SIG-M5 treated with dmso at 0.1 percent for 504 hours (cell line): Measurements from ENCODE around the gene HMCN2.
"Not testable (repeated sequence)": the region's sequence is repeated elsewhere in the genome, so short reads cannot be mapped to it uniquely, and the experiment has no call there.

Experiments used
- DNase-seq: peaks from one replicate; lab custom pipeline; 2025; ENCODE audit not compliant: unreplicated experiment; lab: John Stamatoyannopoulos, UW

The HMCN2 gene

GRCh38 chr9:130239741-130240241 is 25.8 kb upstream of the HMCN2 start:
- no peak for DNase-seq

GRCh38 chr9:130240410-130241197 is 25.0 kb upstream of the HMCN2 start:
- peak; percentile 72 for DNase-seq

- DNase-seq, result no peak
These were observed 24.4 kb upstream of the HMCN2 start for GRCh38 chr9:130241198-130241535.

- DNase-seq, result no peak
These were observed 23.1 kb upstream of the HMCN2 start for GRCh38 chr9:130242270-130243014.

GRCh38 chr9:130243015-130243881 is 22.3 kb upstream of the HMCN2 start:
- peak; percentile 40 for DNase-seq

- DNase-seq, result no peak
These were observed 21.7 kb upstream of the HMCN2 start for GRCh38 chr9:130243882-130244170.

GRCh38 chr9:130244548-130245165 is 20.9 kb upstream of the HMCN2 start:
- no peak for DNase-seq

- no peak for DNase-seq
These were observed 20.1 kb upstream of the HMCN2 start for GRCh38 chr9:130245474-130245873.

GRCh38 chr9:130246126-130246525 is 19.4 kb upstream of the HMCN2 start:
- no peak for DNase-seq

GRCh38 chr9:130254747-130255630 is 10.6 kb upstream of the HMCN2 start:
- no peak for DNase-seq

- no peak for DNase-seq
These were observed 9.9 kb upstream of the HMCN2 start for GRCh38 chr9:130255631-130256134.

GRCh38 chr9:130256644-130257043 is 8.9 kb upstream of the HMCN2 start:
- DNase-seq, result no peak

GRCh38 chr9:130258137-130258536 is 7.4 kb upstream of the HMCN2 start:
- not testable (repeated sequence) for DNase-seq

- no peak for DNase-seq
These were observed 6.5 kb upstream of the HMCN2 start for GRCh38 chr9:130259044-130259443.

GRCh38 chr9:130260816-130261765 is 4.5 kb upstream of the HMCN2 start:
- DNase-seq, result no peak

GRCh38 chr9:130262061-130262745 is 3.4 kb upstream of the HMCN2 start:
- peak; percentile 11 for DNase-seq

- DNase-seq, result no peak
These were observed 2.8 kb upstream of the HMCN2 start for GRCh38 chr9:130262771-130263170.
